GM19397 (cell line): ENCODE measurements around the gene RCCD1.

Source experiments
- ATAC-seq: cut with Tn5 transposase; IDR thresholded peaks from one replicate; pipeline ENCODE4 v1.9.1; 2021; ENCODE audit warnings: mild to moderate bottlenecking, moderate library complexity; ENCODE audit not compliant: unreplicated experiment

Gene RCCD1

GRCh38 chr15:90960298-90961091, 5.8 kb downstream of the RCCD1 start:
- no peak for ATAC-seq

GRCh38 chr15:90962021-90962420, 7.3 kb downstream of the RCCD1 start:
- ATAC-seq: no peak

GRCh38 chr15:90966262-90966661, 11.6 kb downstream of the RCCD1 start:
- ATAC-seq: no peak

- no peak for ATAC-seq
Observed at GRCh38 chr15:90967206-90967605, 12.5 kb downstream of the RCCD1 start.

GRCh38 chr15:90968434-90968833, 13.8 kb downstream of the RCCD1 start:
- no peak for ATAC-seq

- no peak for ATAC-seq
Observed at GRCh38 chr15:90970274-90970673, 15.6 kb downstream of the RCCD1 start.

GRCh38 chr15:90972133-90972532, 17.4 kb downstream of the RCCD1 start:
- no peak for ATAC-seq

GRCh38 chr15:90974216-90974615, 19.5 kb downstream of the RCCD1 start:
- ATAC-seq: no peak

GRCh38 chr15:90979582-90979981, 24.9 kb downstream of the RCCD1 start:
- ATAC-seq: no peak

- peak; percentile 74 for ATAC-seq
Observed at GRCh38 chr15:90981681-90982080, 27.0 kb downstream of the RCCD1 start.

GRCh38 chr15:90982135-90982534, 27.5 kb downstream of the RCCD1 start:
- ATAC-seq: peak; percentile 37

- peak; percentile 44 for ATAC-seq
Observed at GRCh38 chr15:90986790-90987507, 32.3 kb downstream of the RCCD1 start.

- no peak for ATAC-seq
Observed at GRCh38 chr15:90987561-90988141, 33.0 kb downstream of the RCCD1 start.

- no peak for ATAC-seq
Observed at GRCh38 chr15:90988296-90988695, 33.6 kb downstream of the RCCD1 start.

- no peak for ATAC-seq
Observed at GRCh38 chr15:90989040-90989768, 34.5 kb downstream of the RCCD1 start.

GRCh38 chr15:90990446-90990845, 35.8 kb downstream of the RCCD1 start:
- no peak for ATAC-seq

- ATAC-seq: no peak
Observed at GRCh38 chr15:90991587-90992285, 37.1 kb downstream of the RCCD1 start.

- ATAC-seq: peak; percentile 15
Observed at GRCh38 chr15:90994059-90994416, 39.4 kb downstream of the RCCD1 start.

GRCh38 chr15:90994417-90995311, 40.0 kb downstream of the RCCD1 start, which contains the start of gene PRC1:
TSS of gene PRC1 (minus strand) at chr15:90994535. CDS start at chr15:90994417, 118 bp downstream.
- ATAC-seq: peak; percentile 95

GRCh38 chr15:90998737-90999136, 44.1 kb downstream of the RCCD1 start:
- ATAC-seq: no peak
